Choroid plexus epithelial cell (primary cell): ENCODE data around the gene SELENOV.

ENCODE experiments used
- DNase-seq: peaks from one replicate; pipeline ENCODE4 v3.0.0-alpha.2; 2010; ENCODE audit warnings: low read depth
- H3K4me3 ChIP-seq: 2 replicates; pipeline ENCODE4 v1.5.1; 2011; ENCODE audit warnings: low read depth, mild to moderate bottlenecking, control low read depth, low read length, moderate library complexity
- CTCF ChIP-seq: conservative IDR thresholded peaks from 2 replicates; pipeline ENCODE4 v1.5.1; 2011; ENCODE audit warnings: low read depth, mild to moderate bottlenecking, control low read depth, inconsistent platforms, low read length, moderate library complexity

Gene SELENOV

GRCh38 chr19:39544226-39544903 is 29.4 kb downstream of the SELENOV start:
- H3K4me3 ChIP-seq, result no peak overlapping the region
- DNase-seq, result peak; percentile 23
- no peak for TF ChIP-seq CTCF

GRCh38 chr19:39544911-39545310 is 30.0 kb downstream of the SELENOV start:
- no peak for DNase-seq
- H3K4me3 ChIP-seq, result no peak overlapping the region
- no peak for TF ChIP-seq CTCF

GRCh38 chr19:39546599-39546998 is 31.7 kb downstream of the SELENOV start:
- DNase-seq, result no peak
- no peak for TF ChIP-seq CTCF
- H3K4me3 ChIP-seq, result no peak overlapping the region

GRCh38 chr19:39550197-39550596 is 35.3 kb downstream of the SELENOV start:
- no peak for DNase-seq
- no peak for TF ChIP-seq CTCF
- no peak overlapping the region for H3K4me3 ChIP-seq

- H3K4me3 ChIP-seq, result no peak overlapping the region
- no peak for TF ChIP-seq CTCF
- DNase-seq, result no peak
Measured at GRCh38 chr19:39553082-39553652, 38.2 kb downstream of the SELENOV start.

GRCh38 chr19:39554701-39555311 is 39.9 kb downstream of the SELENOV start:
- TF ChIP-seq CTCF, result no peak
- no peak for DNase-seq
- H3K4me3 ChIP-seq, result no peak overlapping the region
